Measurements from ENCODE around the gene CFH.

GRCh38 chr1:196732526-196732925, 80.7 kb downstream of the CFH start:
- TF ChIP-seq POLR2A (IDR thresholded peaks at IDR 0.05) (no peak), CTCF (IDR thresholded peaks at IDR 0.05) (no peak)

Data from esophagus squamous epithelium (tissue), 4 donors.